NCI-H82 treated with DMSO at 0.1 percent for 48 hours (cell line): Measurements from ENCODE around the gene RTN3.
"Not testable (repeated sequence)": the region's sequence is repeated elsewhere in the genome, so short reads cannot be mapped to it uniquely, and the experiment has no call there.

Experiments used
- DNase-seq: peaks from one replicate; lab custom pipeline; 2025; ENCODE audit not compliant: unreplicated experiment; lab: John Stamatoyannopoulos, UW

RTN3 gene

GRCh38 chr11:63768237-63769041, 87.1 kb downstream of the RTN3 start, which contains the start of gene ZFTA:
TSS of gene ZFTA (minus strand) at chr11:63768775. CDS start at chr11:63768622, 153 bp downstream.
- DNase-seq = peak; percentile 17

GRCh38 chr11:63769042-63769713, 87.9 kb downstream of the RTN3 start:
- no peak for DNase-seq

GRCh38 chr11:63769714-63770455, 88.6 kb downstream of the RTN3 start:
- DNase-seq = no peak

DNA sequence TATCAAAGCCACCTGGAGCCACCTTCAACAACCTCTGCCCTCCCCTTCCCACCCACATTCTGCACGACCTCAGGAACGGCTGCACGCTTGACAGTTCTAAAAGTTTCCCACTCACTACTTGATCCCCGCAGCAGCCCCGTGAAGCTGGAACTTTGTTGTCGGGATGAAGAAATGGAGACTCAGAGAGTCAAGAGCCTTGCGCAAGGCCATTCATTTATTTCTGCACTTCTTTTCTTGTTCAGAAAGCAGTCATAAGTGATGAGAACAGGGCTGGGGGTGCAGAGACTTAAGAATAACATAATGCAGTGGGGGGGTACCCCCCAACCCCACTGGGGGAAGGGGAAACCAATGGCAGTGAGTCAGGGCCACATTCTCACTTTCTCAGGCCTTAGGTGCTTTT, 89.5 kb downstream of the RTN3 start:
- no peak for DNase-seq

DNA sequence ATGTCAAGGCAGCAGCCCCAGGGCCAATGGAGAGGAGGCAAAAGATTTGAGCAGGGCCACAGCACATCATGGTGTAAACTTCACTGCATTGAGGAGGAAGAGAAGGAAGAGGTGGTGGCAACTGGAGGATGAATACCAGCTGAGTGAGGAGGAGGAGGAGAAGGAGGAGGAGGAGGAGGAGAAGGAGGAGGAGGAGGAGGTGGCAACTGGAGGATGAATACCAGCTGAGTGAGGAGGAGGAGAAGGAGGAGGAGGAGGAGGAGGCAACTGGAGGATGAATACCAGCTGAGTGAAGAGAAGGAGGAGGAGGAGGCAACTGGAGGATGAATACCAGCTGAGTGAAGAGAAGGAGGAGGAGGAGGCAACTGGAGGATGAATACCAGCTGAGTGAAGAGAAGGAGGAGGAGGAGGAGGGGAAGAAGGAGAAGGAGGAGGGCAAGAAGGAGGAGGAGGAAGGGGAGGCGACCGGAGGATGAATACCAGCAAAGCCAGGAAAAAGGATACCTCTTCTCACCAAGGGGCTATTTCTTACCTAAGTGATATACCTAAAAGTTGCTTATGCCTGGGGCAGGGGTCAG, 90.5 kb downstream of the RTN3 start:
- not testable (repeated sequence) for DNase-seq

DNA sequence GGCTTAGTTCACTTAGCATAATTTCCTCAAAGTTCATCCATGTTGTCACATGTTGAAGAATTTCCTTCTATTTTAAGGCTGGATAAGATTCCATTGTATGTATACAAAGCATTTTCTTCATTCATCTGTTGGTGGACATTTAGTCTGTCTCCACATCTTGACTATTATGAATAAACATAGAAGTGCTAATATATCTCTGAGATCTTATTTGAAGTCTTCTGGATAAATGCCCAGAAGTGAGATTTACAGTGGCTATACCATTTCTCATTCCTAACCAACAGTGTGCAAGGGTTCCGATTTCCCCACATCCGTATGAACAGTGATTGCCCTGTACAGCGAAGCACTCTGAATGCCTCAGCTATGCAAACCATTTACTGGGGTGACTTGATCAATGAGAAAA, 93.9 kb downstream of the RTN3 start:
- DNase-seq = no peak

GRCh38 chr11:63779039-63779438, 97.7 kb downstream of the RTN3 start:
- DNase-seq = no peak

- no peak for DNase-seq
Observed at GRCh38 chr11:63782749-63783148, 101.4 kb downstream of the RTN3 start.

- no peak for DNase-seq
Observed at GRCh38 chr11:63783925-63784592, 102.8 kb downstream of the RTN3 start.

- DNase-seq = no peak
Observed at GRCh38 chr11:63785823-63786222, 104.5 kb downstream of the RTN3 start.

- DNase-seq = no peak
Observed at GRCh38 chr11:63791495-63792167, 110.3 kb downstream of the RTN3 start.

GRCh38 chr11:63793161-63793560, 111.9 kb downstream of the RTN3 start:
- DNase-seq = no peak

DNA sequence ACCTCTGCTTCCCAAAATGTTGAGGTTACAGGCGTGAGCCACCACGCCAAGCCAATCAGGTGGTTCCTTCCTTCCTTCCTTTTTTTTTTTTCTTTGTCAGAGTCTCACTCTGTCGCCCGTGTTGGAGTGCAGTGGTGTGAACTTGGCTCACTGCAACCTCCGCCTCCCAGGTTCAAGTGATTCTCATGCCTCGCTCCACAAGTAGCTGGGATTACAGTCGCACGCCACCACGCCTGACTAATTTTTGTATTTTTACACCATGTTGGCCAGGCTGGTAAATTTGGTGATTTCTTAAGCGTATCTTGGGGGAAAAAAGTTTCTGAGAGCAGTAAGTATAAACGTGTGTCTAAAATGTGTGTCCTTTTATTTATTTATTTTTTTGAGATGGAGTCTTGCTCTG, 113.8 kb downstream of the RTN3 start:
- DNase-seq = no peak

DNA sequence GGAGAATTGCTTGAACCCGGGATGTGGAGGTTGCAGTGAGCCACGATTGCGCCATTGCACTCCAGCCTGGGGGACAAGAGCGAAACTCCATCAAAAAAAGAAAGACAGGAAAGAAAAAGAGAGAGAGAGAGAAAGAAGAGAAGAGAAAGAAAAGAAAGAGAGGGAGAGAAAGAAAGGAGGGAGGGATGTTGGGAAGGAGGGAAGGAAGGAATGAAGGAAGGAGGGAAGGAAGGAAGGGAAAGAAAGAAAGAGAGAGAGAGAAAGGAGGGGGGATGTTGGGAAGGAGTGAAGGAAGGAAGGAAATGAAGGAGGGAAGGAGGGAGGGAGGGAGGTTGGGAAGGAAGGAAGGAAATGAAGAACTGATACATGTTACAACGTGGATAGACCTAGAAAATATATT, 119.6 kb downstream of the RTN3 start:
- no peak for DNase-seq

GRCh38 chr11:63802637-63803414, 121.5 kb downstream of the RTN3 start:
- DNase-seq = peak; percentile 36

DNA sequence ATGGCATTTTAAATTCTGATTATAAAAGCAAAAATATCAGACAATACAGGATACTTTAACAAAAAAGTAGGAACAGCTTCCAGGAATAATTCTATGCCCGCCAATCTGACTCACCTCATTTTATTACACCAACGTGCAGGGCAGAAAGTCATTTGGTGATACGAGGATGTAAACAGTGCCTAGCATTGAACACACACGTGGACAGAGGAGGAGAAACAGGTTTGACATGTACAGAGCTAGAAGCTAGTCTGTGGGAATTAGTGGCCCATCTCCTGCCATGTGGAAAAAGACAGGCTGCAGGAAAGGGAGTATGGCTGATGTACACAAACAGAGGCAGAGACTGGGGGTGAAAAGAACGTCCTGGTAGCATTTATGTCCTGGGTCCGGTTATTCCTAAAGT, 123.0 kb downstream of the RTN3 start:
- no peak for DNase-seq

DNA sequence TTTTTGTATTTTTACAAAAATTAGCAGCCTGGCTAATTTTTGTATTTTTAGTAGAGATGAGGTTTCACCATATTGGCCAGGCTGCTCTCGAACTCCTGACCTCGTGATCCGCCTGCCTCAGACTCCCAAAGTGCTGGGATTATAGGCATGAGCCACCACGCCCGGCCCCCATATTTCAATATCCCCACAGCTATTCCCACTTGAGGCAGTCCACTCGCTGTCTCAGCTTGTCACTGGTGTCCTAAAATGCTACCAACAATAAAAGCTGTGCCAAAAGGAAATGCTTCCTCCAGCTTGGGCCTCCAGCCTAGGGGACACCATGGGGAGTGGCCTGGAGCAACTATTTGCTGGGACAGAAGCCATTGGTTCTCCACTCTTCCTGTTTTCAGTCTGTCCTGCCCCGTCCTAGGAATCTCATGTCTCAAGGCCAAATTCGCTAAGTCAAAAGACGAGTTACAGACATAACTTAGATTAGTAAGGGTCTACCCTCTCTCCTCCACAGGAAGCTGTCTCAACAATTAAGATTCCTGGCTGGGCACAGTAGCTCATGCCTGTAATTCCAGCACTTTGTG, 124.6 kb downstream of the RTN3 start:
- DNase-seq = no peak
